Rectal smooth muscle tissue (tissue), 1 donor: ENCODE measurements around the gene SLC16A12.
"Not testable (repeated sequence)": the region's sequence is repeated elsewhere in the genome, so short reads cannot be mapped to it uniquely, and the experiment has no call there.

Experiments used
- H3K27ac ChIP-seq: one replicate; pipeline ENCODE4 v1.7.0; 2013; ENCODE audit warnings: low read depth, low read length, inconsistent platforms
- H3K27me3 ChIP-seq: one replicate; pipeline ENCODE4 v1.7.0; 2013; ENCODE audit warnings: low read length; ENCODE audit not compliant: control insufficient read depth, insufficient read depth
- H3K36me3 ChIP-seq: one replicate; pipeline ENCODE4 v1.7.0; 2013; ENCODE audit warnings: low read length; ENCODE audit not compliant: control insufficient read depth, insufficient read depth
- H3K4me1 ChIP-seq: one replicate; pipeline ENCODE4 v1.7.0; 2013; ENCODE audit warnings: low read length; ENCODE audit not compliant: control insufficient read depth, insufficient read depth
- H3K4me3 ChIP-seq: one replicate; pipeline ENCODE4 v1.7.0; 2013; ENCODE audit warnings: low read length
- H3K9ac ChIP-seq: one replicate; pipeline ENCODE4 v1.7.0; 2013; ENCODE audit warnings: low read length

Gene SLC16A12

DNA sequence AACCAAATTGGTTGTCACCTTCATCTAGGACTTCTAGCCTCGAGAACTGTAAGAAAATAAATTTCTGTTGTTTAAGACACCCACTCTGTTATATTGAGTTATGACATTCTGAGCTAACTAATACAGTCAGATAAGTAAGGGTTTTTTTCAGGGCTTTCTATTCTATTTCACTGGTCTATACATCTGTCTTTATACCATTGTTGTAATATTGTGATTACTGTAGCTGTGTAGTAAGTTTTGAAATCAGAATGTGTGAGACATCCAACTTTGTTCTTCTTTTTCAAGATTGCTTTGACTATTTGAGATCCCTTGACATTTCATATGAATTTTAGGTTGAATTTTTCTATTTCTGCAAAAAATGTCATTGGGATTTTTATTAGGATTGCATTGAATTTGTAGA lies 135.4 kb downstream of the SLC16A12 start:
- H3K4me1 ChIP-seq: no peaks in the 10 kb centered on the region
- no peak overlapping the region for H3K9ac ChIP-seq
- H3K27ac ChIP-seq: no peak overlapping the region
- H3K36me3 ChIP-seq: no peaks in the 10 kb centered on the region
- no peak overlapping the region for H3K4me3 ChIP-seq
- no peaks in the 10 kb centered on the region for H3K27me3 ChIP-seq

DNA sequence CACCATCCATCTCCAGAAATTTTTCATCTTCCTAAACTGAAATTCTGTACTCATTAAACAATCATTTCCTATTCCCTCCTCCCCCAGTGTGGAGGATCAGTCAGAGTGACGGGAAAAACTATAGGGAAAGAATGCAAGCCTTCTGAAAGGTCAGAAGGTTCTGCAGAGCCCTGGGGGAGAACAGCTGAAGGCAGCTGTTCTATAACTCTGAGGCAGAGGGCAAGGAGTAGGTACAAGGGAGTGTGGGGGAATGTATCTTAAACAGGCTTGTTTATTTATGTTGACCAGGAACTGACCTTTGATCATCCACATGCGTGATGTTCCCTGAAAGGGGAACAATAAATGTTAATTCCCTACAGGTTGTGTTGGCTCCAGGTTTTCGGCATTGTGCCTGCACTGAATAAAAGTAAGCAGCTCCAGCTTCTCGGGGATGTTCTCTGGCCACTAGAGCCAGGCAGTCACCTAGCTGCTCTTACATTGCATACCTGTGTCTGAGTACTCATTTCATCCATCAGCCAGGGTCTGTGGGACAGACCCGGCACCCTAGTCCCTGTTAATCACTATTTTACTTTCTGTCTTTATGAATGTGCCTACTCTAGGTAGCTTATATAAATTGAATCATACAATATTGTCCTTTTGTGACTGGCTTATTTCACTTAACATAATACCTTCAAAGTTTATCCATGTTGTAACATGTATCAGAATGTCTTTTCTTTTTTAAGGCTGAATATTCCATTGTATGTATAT lies 137.2 kb downstream of the SLC16A12 start:
- H3K27ac ChIP-seq: no peak overlapping the region
- H3K9ac ChIP-seq: no peak overlapping the region
- no peak overlapping the region for H3K4me3 ChIP-seq
- no peaks in the 10 kb centered on the region for H3K36me3 ChIP-seq
- H3K4me1 ChIP-seq: no peaks in the 10 kb centered on the region
- H3K27me3 ChIP-seq: no peaks in the 10 kb centered on the region

DNA sequence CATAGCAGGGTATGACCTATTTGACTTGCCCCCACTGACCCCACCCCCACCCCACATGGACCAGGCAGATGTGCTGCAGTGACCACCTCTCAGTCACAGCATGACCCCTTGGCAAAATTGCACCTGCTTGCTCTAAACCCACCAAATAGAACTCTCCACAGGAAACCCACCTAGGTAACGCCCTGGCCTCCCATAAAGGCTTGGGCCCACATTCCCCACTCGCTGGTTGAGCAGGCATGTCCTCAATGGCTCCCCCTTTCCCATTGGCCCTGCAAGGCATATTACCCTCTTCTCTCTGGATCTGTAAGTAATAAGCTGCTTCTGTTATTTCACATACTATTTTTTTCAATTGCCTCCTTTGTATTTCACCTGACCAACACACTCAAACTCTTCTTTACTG lies 140.3 kb downstream of the SLC16A12 start:
- Histone ChIP-seq H3K4me3 (no peak overlapping the region), H3K9ac (no peak overlapping the region), H3K36me3 (no peaks in the 10 kb centered on the region), H3K4me1 (peaks cover 8% of the 10 kb centered on the region), H3K27ac (no peak overlapping the region), H3K27me3 (no peaks in the 10 kb centered on the region)

DNA sequence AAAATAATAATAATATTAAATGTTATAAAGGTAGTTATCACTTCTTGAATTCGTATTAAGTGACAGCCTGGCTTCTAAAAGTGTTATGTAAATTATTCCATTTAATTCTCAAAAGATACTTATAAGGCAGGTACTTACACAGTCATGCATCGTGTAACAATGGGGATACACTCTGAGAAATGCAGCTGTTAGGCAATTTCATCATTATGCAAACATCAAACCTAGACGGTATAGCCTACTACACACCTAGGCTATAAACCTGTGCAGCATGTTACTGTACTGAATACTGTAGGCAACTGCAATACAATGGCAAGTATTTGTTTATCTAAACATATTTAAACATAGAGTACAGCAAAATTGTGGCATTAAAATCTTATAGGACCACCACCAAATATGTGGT lies 141.5 kb downstream of the SLC16A12 start:
- no peak overlapping the region for H3K9ac ChIP-seq
- H3K4me3 ChIP-seq: no peak overlapping the region
- H3K27ac ChIP-seq: no peak overlapping the region
- H3K27me3 ChIP-seq: no peaks in the 10 kb centered on the region
- peaks cover 8% of the 10 kb centered on the region for H3K4me1 ChIP-seq
- no peaks in the 10 kb centered on the region for H3K36me3 ChIP-seq

DNA sequence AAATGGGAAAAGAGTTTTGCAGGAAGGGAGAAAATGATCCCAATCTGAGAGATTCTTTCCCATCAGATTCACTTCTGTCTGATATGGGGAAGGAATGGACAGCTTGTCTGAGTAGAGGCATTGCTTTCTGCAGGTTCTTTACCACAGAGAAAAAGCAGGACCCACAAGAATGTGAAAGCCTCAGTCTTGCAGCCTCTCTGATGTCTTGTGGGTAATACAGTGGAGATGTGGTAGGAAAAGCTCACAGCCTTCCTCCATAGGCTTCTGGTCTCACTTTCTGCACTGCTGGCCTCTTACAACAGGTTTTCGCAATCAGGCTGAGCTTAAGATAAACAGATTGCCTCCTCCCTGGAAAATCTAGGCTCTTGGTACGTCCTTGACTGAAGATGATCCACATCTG lies 142.4 kb downstream of the SLC16A12 start:
- Histone ChIP-seq H3K4me3 (peak overlapping the region; percentile 70), H3K9ac (no peak overlapping the region), H3K4me1 (peaks cover 8% of the 10 kb centered on the region), H3K36me3 (no peaks in the 10 kb centered on the region), H3K27me3 (no peaks in the 10 kb centered on the region), H3K27ac (peak overlapping the region; percentile 72)

DNA sequence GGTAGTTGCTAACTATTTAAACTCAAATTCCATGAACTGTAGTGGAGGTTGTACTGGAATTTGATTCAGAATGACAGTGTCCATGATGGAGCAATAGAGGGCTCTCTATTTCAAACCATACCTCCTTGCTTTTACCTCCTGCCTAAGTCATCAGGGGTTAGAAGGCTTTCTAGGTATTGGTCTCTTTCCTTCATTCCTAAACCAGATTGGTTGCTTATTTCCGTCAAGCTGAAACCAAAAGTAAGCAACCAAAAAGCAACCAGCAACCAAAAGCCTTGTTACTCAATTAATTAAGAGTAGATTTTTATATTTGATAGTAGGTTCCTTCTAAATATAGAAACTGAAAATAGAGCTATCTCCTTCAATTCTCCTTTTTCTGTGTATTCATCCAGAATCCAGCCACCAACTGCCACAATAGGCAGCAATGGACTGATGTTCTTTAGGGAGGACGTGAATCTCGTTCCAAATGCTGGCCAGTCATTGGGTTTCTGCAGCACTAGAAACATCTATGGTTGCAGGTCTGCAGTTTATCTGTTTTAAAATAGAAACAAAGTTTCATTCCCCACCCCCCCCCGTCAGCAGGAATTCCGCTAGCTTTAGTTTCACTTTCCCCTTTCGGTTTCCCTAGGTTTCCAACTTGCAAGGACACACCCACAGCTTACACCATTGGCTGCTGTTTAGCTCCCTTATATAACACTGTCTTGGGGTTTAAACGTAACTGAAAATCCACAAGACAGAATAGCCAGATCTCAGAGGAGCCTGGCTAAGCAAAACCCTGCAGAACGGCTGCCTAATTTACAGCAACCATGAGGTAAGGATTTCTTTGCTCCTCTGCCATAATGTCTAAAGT lies 143.3 kb downstream of the SLC16A12 start, which contains the start of gene IFIT1:
Gene IFIT1, plus strand, starts transcription at position 717 of the 850 bp plus-strand sequence. Its CDS starts 90 bp downstream, at position 807.
- H3K9ac ChIP-seq: no peak within 1 kb of the TSS
- peaks cover 8% of the 10 kb centered on the region for H3K4me1 ChIP-seq
- H3K36me3 ChIP-seq: no peaks in the 10 kb centered on the region
- peak within 1 kb of the TSS; percentile 70 for H3K4me3 ChIP-seq
- no peaks in the 10 kb centered on the region for H3K27me3 ChIP-seq
- H3K27ac ChIP-seq: peak within 1 kb of the TSS; percentile 78

DNA sequence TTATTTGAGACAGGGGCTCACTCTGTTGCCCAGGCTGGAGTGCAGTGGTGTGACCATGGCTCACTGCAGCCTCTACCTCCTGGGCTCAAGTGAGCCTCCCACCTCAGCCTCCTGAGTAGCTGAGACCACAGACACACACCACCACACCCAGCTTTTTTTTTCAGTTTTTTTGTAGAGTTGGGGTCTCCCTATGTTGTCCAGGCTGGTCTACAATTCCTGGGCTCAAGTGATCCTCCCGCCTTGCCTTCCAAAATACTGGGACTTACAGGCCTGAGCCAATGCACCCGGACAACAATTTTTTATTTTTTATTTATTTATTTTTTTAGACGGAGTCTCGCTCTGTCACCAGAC lies 144.2 kb downstream of the SLC16A12 start:
- not testable (repeated sequence) for H3K36me3 ChIP-seq, H3K9ac ChIP-seq, H3K4me3 ChIP-seq, H3K4me1 ChIP-seq, H3K27me3 ChIP-seq, H3K27ac ChIP-seq

DNA sequence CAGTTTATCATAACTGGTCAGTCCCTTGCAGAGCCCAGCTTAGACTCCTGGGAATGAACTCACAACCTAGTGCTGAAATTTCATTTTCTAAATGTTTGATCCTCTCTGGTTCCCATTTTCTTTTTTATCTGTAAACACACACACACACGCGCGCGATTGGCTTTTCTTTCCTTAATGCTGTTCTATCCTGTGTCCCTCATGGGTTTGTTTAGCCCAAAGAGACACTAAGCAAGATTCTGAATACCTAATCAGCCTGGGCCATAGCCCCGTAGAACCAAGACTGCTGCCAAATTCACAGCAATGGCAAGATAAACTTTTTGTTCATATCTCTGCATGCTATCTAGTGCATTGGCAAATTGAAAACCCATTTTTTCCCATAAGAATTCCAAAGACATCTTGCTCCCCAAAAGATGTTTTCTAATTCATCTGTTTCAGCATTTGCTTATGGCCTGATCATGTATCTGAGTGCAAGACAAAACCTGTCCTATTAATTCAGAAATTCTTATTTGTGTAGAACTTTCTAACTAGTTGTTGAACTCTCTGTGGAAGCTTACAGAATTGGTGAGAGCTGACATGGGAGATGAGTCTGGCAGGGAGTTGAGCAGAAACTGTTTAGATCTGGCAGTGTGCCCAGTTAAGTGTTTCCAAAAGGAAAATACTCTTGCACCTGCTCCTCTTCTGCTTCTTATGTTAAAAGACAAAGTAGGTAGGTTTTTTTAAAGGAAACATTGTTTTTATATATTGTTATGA lies 144.7 kb downstream of the SLC16A12 start:
- H3K27ac ChIP-seq: peak overlapping the region; percentile 14
- H3K4me1 ChIP-seq: peaks cover 8% of the 10 kb centered on the region
- no peak overlapping the region for H3K9ac ChIP-seq
- no peaks in the 10 kb centered on the region for H3K27me3 ChIP-seq
- no peak overlapping the region for H3K4me3 ChIP-seq
- H3K36me3 ChIP-seq: no peaks in the 10 kb centered on the region

DNA sequence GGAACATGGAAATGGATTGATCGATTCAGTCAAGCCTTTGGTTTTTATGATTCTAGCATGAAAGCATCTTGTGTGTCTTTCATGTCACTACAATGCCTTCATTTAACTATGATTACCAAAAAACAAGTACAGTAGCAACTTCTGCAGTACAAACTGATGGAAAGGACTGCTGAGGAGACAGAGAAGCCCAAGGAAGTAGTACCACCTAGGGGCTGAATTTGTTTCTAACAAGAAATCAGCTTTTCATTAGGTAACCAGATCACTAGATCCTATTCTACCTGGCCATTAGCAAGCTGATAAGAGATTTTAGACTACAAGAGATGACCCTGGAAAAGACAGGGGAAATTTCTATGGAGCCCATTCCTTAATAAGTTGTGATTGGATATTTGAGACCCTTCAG lies 146.1 kb downstream of the SLC16A12 start:
- Histone ChIP-seq H3K4me1 (peaks cover 8% of the 10 kb centered on the region), H3K9ac (no peak overlapping the region), H3K27ac (no peak overlapping the region), H3K27me3 (no peaks in the 10 kb centered on the region), H3K4me3 (no peak overlapping the region), H3K36me3 (no peaks in the 10 kb centered on the region)

DNA sequence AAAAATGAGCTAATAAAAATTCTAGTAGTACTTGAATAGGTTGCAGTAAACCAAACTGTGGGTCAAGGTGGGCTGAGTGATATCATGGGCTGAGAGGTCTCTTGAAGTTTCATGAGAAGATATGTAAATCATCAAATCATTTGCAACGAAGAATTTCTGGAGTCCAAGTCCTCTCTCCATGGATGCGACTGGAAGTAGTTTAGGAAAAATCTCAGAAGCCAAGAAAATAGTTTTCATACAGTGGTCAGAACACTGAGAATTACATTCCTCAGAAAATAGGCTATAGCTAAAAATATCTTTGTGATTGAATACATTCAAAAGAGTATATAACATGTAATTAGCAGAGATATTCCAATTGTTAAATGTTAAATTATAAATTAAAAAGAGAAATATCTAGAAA lies 146.6 kb downstream of the SLC16A12 start:
- Histone ChIP-seq H3K27ac (no peak overlapping the region), H3K4me1 (peaks cover 8% of the 10 kb centered on the region), H3K9ac (no peak overlapping the region), H3K27me3 (no peaks in the 10 kb centered on the region), H3K4me3 (no peak overlapping the region), H3K36me3 (no peaks in the 10 kb centered on the region)

DNA sequence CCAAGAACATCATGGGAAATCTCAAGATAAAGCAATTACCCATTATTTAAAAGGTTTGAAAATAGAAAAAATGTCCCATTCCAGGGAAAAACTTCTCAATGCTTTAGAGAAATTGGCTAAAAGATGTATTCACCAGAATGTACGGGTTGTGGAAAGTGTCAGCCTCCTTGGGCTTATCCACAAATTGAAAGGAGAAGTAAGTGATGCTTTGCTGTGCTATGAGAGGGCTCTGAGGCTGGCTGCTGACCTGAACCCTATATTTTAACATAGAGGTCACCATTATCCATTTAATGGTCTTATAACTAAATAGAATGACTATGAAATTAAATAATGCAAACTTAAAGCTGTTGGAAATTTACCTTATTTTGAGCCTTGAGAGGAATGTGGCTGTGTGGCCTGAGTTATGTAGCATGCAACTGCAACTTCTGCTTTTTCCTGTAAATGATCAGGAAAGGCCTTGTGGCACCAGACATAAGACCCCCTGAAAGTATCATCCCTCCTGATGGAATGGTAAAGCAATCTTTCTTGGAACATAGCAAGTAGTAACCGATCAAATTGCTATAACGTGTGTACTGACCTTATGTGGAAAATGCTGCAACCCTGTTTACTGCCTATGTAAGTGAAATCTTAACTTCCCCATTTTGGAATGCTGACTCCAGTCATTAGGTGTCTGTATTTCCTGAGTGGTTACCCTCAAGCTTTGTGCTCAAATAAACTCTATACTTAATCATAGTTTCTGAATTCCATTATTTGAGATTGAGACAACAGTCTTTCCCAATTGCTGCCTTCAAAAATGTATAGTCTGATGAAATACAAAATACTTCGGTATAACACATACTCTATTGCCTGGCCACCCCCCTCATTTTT lies 150.7 kb downstream of the SLC16A12 start:
- H3K9ac ChIP-seq: no peak overlapping the region
- H3K27ac ChIP-seq: no peak overlapping the region

DNA sequence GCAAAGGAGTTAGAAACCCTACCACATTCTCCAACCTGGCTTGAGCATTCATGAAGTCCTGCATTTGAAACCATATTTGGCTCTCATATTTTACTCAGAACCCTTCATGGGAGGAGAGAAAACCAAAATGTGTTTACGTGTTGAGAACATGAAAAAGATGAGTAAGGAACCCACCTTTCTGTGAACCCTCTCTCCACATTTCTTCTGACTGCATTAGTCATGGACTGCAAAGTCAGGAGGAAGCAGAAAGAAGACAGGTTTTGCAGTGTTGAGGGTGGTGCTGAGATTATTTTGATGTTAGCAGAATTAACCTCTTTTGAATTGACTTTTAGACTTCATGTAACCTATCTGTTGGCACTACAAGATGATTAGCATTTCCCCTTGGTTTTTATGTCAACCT lies 152.6 kb downstream of the SLC16A12 start:
- Histone ChIP-seq H3K4me1 (no peaks in the 10 kb centered on the region), H3K27me3 (no peaks in the 10 kb centered on the region), H3K9ac (no peak overlapping the region), H3K4me3 (no peak overlapping the region), H3K36me3 (no peaks in the 10 kb centered on the region), H3K27ac (no peak overlapping the region)

More for the DNA sequence above, 150.7 kb downstream of the SLC16A12 start:
- Histone ChIP-seq H3K4me3 (no peak overlapping the region), H3K27me3 (no peaks in the 10 kb centered on the region), H3K36me3 (no peaks in the 10 kb centered on the region), H3K4me1 (no peaks in the 10 kb centered on the region)
